Uterus (tissue), 2 donors: Measurements from ENCODE around the gene ARHGAP42.

ENCODE experiments used
- CTCF ChIP-seq, 4 experiments: fragments of 200-600 bp in 2 of 4; fragments of 450-650 bp in 2 of 4; sonication (generic) in 2 of 4; IDR thresholded peaks; one replicate each; pipeline ENCODE4 v1.5.1; 2016 to 2019; ENCODE audit warnings: antibody characterized with exemption in 4 of 4, mild to moderate bottlenecking in 2 of 4, moderate library complexity in 1 of 4
- POLR2A ChIP-seq, 2 donors: fragments of 450-650 bp; IDR thresholded peaks; one replicate each; pipeline ENCODE4 v1.6.1; 2016; ENCODE audit warnings: antibody characterized with exemption in 2 of 2, mild to moderate bottlenecking in 1 of 2, moderate library complexity in 1 of 2

DNA sequence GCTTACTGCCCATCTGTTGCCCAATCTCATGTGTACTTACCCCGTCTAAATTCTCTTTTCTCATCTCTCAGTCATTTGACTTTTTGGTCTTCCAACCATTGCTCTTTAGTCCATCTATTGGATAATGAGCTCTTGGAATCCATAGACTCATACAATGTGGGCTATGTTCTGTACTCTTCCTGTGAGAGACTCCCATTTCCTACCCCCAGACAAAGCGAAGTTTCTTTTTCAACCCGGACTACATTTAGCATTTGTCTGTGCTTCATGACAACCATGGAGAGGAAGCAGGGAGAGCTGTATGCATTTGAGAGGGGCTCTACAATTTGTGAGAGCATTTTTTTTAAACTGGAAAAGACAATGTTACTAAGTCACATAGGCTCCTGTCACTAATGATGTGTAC, 4.0 kb upstream of the ARHGAP42 start:
- TF ChIP-seq CTCF (IDR thresholded peaks at IDR 0.05) (no peak), POLR2A (IDR thresholded peaks at IDR 0.05) (no peak)
